HG03095 (cell line): ENCODE data around the gene SLC25A21.

ENCODE experiments used
- ATAC-seq: cut with Tn5 transposase; IDR thresholded peaks from one replicate; pipeline ENCODE4 v1.9.1; 2021; ENCODE audit warnings: moderate library complexity; ENCODE audit not compliant: unreplicated experiment

SLC25A21 gene

GRCh38 chr14:37145395-37145794 is 27.0 kb downstream of the SLC25A21 start:
- ATAC-seq: no peak

- ATAC-seq: no peak
Observed at GRCh38 chr14:37144729-37145363, 27.6 kb downstream of the SLC25A21 start.

- ATAC-seq: no peak
Observed at GRCh38 chr14:37143475-37143874, 28.9 kb downstream of the SLC25A21 start.

GRCh38 chr14:37142835-37143401 is 29.5 kb downstream of the SLC25A21 start:
- no peak for ATAC-seq

- no peak for ATAC-seq
Observed at GRCh38 chr14:37140176-37140575, 32.2 kb downstream of the SLC25A21 start.

GRCh38 chr14:37139710-37140109 is 32.7 kb downstream of the SLC25A21 start:
- no peak for ATAC-seq

- ATAC-seq: no peak
Observed at GRCh38 chr14:37138898-37139297, 33.5 kb downstream of the SLC25A21 start.

- ATAC-seq: no peak
Observed at GRCh38 chr14:37133284-37133913, 39.0 kb downstream of the SLC25A21 start.

GRCh38 chr14:37131205-37131604 is 41.2 kb downstream of the SLC25A21 start:
- ATAC-seq: no peak

- no peak for ATAC-seq
Observed at GRCh38 chr14:37129047-37129446, 43.4 kb downstream of the SLC25A21 start.

DNA sequence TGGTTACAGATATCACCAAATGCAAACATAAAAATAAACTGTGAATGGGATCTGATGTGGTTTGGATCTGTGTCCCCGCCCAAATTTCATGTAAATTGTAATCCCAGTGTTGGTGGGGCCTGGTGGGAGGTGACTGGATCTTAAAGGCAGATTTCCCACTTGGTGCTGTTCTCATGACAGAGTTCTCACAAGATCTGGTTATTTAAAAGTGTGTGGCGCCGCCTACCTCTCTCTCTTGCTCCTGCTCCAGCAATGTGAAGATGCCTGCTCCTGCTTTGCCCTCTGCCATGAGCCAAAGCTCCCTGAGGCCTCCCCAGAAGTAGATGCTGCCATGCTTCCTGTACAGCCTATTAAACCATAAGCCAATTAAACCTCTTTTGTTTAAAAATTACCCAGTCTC is 47.8 kb downstream of the SLC25A21 start:
- no peak for ATAC-seq

DNA sequence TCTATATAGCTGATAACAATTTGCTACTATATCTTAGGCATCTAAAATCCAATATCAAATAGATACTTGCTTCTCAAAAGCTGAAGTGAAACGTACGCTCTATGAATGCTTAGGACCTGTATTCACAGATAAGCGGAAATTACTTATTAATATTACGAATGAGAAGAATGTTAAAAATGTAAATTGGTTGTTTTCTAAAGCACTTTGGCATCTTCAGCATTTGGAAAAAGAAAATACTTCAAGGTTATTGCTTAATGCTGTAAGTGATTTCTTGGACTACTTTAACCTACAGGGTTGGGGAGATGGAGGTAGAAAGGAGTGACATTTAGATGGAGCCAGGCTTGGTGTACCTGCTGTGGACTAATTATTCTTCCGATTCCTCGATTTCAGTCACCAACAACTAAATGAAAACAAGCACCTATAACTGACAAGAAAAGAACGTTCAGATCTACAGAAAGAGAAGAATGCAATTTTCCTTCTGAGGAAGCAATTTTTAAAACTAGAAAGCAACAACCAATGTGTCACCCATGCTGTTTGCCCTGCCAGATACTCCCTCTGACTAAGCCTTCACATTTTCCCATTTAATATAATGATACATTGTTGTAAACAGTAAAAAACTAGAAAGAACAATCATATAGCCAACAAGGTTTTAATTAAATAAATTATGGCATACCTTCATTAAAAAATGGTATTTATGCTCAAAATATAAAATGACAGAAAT is 49.3 kb downstream of the SLC25A21 start:
- no peak for ATAC-seq

GRCh38 chr14:37122288-37122687 is 50.1 kb downstream of the SLC25A21 start:
- no peak for ATAC-seq

DNA sequence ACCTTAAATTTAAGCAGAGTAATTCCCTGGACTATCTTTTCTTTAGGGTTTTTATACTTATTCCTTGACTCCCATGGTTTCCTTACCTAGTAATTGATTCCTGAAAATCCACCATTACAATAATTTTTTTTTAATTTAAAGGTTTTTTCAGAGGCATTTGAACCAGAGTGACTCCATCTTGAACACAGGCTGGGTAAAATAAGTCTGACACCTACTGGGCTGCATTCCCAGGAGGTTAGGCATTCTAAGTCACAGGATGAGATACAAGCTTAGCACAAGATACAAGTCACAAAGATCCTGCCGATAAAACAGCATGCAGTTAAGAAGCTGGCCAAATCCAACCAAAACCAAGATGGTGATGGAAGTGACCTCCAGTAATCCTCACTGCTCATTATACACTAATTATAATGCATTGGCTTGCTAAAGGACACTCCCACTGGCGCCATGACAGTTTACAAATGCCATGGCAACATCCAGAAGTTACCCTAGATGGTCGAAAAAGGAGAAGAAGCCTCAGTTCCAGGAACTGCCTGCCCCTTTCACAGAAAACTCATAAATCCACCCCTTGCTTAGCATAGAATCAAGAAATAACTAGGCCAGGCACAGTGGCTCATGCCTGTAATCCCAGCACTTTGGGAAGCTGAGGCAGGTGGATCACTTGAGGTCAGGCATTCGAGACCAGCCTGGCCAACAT is 53.6 kb downstream of the SLC25A21 start:
- ATAC-seq: no peak

- ATAC-seq: no peak
Observed at GRCh38 chr14:37116933-37117849, 55.2 kb downstream of the SLC25A21 start.

GRCh38 chr14:37115406-37115805 is 57.0 kb downstream of the SLC25A21 start:
- no peak for ATAC-seq

DNA sequence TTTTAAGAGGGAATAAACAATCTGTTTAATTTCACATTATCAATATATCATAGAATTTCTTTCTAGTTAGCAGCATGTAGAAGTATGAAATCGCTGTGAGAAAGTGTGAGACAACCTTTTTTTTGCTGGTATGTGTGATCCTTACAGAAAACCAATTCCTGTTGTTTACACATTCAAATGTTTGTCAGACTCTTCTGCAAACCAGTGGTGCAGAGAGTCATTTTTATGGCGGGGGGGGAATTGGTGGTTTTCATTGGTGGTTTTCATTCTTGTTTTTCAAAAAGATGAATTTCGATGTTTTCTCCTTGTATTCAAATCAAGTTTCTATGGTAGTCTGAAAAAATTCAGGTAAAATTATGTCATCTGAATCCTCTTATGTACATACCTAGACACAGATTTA is 57.8 kb downstream of the SLC25A21 start:
- no peak for ATAC-seq

- no peak for ATAC-seq
Observed at GRCh38 chr14:37114002-37114401, 58.4 kb downstream of the SLC25A21 start.

DNA sequence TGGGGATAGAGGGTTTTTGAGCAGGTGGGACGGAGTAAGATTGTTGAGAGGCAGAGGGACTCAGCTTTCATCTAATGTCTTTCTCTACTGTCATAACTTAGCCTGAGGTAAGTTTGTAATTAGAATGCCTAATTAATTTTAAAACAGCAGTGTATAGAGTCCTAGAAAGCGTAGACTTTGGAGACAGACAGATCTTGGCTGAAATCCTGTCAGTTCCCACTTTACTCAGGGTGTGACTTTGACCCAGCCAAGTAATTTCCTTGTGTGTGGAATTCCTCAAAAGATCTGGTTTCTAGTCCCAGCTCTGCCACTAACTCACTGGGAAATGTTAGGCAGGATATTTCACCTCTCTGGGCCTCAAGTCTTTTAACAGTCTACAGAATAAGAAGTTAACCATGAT is 74.3 kb downstream of the SLC25A21 start:
- no peak for ATAC-seq

GRCh38 chr14:37094502-37094901 is 77.9 kb downstream of the SLC25A21 start:
- no peak for ATAC-seq
